Stimulated activated CD4-positive, alpha-beta T cell treated with anti-CD3 and anti-CD28 coated beads, TNF-alpha, amount 100 ng/mL, for 1 hour (primary cell): ENCODE measurements around the gene ZDHHC18.
A peak's percentile ranks its signal among the peaks of the same experiment; 100 is the strongest.

ENCODE experiments used
- DNase-seq, 3 donors: peaks; one replicate each; pipeline ENCODE4 v3.0.0-alpha.2; 2020; ENCODE audit warnings: low read depth in 3 of 3, low spot score in 1 of 3

The ZDHHC18 gene

GRCh38 chr1:26826261-26827105 lies at the start of gene ZDHHC18:
Gene ZDHHC18 (plus strand): TSS chr1:26826688. CDS start chr1:26826805, 117 bp downstream.
- peak in 2 of 3 donors; percentile 44 to 65 for DNase-seq

GRCh38 chr1:26779098-26779668 lies 47.3 kb upstream of the ZDHHC18 start:
- DNase-seq = no peak

DNA sequence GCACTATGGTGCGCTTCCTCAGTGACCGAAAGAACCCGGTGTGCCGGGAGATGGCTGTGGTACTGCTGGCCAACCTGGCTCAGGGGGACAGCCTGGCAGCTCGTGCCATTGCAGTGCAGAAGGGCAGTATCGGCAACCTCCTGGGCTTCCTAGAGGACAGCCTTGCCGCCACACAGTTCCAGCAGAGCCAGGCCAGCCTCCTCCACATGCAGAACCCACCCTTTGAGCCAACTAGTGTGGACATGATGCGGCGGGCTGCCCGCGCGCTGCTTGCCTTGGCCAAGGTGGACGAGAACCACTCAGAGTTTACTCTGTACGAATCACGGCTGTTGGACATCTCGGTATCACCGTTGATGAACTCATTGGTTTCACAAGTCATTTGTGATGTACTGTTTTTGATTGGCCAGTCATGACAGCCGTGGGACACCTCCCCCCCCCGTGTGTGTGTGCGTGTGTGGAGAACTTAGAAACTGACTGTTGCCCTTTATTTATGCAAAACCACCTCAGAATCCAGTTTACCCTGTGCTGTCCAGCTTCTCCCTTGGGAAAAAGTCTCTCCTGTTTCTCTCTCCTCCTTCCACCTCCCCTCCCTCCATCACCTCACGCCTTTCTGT lies 46.0 kb upstream of the ZDHHC18 start:
- no peak for DNase-seq

- DNase-seq = no peak
Observed at GRCh38 chr1:26781206-26781825, 45.2 kb upstream of the ZDHHC18 start.

DNA sequence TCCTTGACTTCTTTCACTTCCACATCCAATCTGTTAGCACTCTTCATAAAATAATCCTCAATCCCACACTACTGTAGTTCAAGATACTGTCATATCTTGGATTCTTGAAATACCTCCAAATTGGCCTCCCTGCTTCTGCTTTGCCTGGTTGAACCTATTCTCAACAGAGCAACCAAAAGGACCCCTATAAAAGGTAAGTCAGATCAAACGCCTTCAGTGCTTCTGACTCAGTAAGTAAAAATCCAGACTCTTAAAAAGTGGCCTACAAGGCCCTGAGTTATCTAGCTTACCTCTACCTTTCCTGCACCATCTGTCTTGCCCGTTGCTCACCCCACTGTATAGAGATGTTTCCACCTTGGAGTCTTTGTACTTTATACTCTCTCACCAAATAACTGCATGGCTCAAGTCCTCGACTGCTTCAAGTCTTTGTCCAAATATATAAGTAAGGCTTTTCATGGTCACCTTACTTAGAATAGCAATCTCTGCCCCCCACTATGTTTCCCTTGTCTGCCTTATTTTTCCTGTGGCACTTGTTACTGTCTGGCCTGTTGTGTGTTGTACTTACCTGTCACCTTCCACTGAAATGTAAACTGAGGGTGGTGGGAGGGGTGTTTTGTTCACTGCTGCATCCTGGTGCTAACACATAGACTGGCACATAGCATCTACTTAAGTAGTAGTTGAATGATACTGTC lies 43.8 kb upstream of the ZDHHC18 start:
- no peak for DNase-seq

- no peak for DNase-seq
Observed at GRCh38 chr1:26783646-26784022, 42.9 kb upstream of the ZDHHC18 start.

- DNase-seq = no peak
Observed at GRCh38 chr1:26784023-26784871, 42.2 kb upstream of the ZDHHC18 start.

- DNase-seq = no peak
Observed at GRCh38 chr1:26784886-26785285, 41.6 kb upstream of the ZDHHC18 start.

DNA sequence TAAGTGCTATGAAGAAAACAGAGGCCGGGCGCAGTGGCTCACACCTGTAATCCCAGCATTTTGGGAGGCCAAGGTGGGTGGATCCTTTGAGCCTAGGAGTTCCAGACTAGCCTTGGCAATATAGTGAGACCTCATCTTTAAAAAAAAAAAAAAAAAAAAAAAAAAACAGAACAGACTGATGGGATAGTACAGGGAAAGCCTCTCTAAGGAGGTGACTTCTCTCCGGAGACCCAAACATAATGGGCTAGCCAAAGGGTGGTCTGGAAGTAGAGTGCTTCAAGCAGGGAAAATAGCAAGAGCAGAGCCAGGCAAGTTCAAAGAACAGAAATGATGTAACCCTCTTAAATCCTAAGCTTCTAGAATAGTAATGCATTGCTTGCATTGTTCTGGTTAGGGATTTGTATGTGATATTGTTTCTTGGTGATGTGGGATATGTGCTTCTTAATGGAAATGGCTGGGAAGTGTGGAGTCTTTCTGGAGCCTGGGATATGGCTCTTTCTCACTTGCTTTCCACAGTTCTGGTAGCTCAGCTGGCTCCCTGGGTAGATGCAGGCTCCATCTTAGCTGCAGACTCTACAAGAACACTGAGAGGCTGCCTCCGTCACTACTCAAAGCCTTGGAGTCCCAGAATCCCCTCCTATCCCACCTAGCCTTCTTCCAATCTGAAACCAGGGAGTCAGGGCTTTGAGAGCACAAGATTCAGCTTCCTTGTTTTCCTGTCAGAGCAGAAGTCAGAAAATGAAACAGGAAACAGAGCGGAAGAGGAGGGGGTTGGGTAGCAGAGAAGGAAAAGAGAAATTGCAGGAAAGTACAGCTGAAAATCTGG lies 40.7 kb upstream of the ZDHHC18 start:
- no peak for DNase-seq

GRCh38 chr1:26786437-26787380 lies 39.8 kb upstream of the ZDHHC18 start:
- DNase-seq = no peak

DNA sequence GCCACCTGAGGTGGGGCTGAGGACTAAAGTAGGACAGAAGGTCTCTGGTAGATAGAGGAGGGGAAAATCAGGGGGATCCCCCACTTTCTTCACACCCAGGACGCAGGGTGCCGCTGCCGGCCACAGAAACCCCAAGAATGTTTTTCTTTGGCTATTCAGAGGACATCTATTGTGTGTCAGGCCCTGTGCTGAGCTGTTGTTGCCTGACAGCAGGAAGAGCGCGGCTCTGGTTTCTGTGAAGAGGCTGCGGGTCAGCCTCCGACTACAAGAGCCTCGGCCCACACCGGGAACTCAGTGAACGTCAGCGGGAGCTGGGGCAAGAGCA lies 39.1 kb upstream of the ZDHHC18 start:
- DNase-seq = peak in 2 of 3 donors; percentile 26 to 35

DNA sequence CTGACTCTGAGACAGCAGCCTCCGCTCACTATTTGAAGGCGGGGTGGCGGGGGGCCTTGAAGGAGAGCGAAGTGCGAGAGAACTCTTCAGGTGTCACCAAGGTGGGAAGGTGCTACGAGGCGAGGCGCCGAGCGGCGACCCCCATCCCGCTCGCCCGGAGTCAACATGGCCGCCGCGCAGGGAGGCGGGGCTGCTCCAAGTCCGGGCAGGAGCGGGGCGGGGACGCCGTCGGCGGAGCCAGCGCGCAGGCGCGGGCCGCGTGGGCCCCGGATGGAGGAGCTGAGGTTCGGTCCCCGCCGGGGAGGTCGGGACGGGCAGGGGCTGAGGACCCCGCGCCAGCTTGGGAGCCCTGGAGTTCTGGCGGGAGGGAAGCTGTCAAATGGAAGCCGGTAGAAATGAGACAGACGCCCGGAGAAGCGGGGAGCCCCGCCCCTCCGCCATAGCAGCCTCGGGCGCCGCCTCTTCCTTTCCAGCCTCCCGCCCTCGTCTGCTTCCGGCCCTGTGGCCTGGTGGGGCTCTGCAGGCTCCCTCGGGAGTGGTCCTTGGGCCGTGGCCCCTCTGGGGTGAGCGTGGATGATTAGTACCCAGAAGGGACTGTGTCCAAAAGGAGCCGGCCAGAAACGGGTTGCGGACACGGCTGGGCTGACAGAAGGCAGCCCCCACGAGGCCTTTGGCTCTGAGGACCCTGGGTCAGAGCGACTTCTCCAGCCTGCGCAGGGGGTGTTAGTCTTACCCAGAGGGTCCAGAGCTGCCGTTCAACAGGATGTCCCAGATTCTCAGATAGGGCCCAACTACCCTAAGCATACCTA lies 38.6 kb upstream of the ZDHHC18 start, which contains the start of gene PIGV:
PIGV (plus strand) TSS at position 245 of the 809 bp plus-strand sequence. CDS start 2,866 bp downstream, outside the sequence.
- DNase-seq = peak; percentile 73 to 86 (median 79)

GRCh38 chr1:26788515-26788785 lies 38.0 kb upstream of the ZDHHC18 start:
- DNase-seq = no peak

DNA sequence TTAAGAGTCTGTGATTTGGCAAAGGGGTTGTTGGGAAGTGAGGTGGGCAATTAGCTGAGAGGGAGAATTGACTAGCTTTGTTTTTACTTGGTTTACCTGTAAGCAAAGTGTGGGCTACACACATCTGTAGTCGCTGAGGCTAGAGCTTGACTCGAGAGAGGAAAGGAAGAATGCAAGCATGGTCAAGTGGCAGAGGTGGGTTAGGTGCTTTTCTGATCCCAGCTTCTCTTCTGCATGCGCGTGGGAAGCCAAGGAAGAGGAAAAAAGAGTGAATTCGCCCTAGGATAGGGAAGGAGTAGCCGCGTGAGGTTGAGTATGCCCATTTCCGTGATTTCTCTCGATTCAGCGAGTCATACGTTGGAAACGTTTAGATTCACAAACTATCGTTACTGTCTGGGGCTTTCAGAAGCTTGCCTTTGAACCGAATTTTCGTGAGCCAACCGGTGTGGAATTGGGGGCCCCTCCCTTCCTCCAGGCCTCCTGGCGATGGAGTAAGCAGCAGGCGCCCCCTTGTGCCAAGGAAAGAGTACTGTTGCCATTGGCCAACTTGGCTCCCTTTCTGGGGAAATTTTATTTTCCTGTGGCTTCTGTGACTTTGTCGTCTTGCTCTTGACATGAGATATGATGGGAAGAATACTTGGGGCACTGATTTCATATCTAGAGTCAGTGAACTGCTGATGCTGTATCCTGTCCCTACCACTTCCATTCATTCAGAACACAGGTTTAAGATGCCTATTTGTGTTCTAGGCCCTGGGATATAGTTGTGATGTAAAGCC lies 37.5 kb upstream of the ZDHHC18 start:
- peak; percentile 65 to 77 (median 73) for DNase-seq

GRCh38 chr1:26789612-26789865 lies 36.9 kb upstream of the ZDHHC18 start:
- DNase-seq = no peak

DNA sequence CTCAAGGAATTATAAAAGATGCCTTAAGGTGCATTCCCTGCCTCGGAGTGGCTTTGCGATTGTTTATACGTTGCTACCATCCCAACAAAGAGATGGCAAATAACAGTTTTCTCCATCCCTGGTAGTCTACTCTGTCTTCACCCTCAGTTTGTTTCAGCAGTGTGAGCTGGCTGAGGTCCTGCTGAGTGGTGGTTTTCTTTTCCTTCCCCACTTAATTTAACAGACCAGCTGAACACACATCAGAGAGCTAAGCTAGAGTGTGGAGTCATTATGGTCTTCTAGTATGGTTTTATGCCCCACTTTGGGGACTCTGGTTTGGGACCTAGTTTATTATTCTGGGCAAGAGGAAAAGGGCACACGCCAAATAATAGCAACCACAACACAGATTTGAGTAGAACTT lies 36.6 kb upstream of the ZDHHC18 start:
- no peak for DNase-seq

- DNase-seq = no peak
Observed at GRCh38 chr1:26790551-26790953, 35.9 kb upstream of the ZDHHC18 start.
